HUES6 (cell line): ENCODE results near the gene SEL1L.

ENCODE experiments used
- H3K27ac ChIP-seq: 2 replicates; pipeline ENCODE4 v1.7.0; 2013; ENCODE audit warnings: low read depth, mild to moderate bottlenecking, low read length, inconsistent platforms
- H3K27me3 ChIP-seq: 2 replicates; pipeline ENCODE4 v1.6.1; 2013; ENCODE audit warnings: low read length; ENCODE audit not compliant: control insufficient read depth, insufficient read depth
- H3K36me3 ChIP-seq: 2 replicates; pipeline ENCODE4 v1.6.1; 2013; ENCODE audit warnings: low read length; ENCODE audit not compliant: control insufficient read depth, insufficient read depth
- H3K4me1 ChIP-seq: 2 replicates; pipeline ENCODE4 v1.6.1; 2013; ENCODE audit warnings: low read length; ENCODE audit not compliant: control insufficient read depth, insufficient read depth
- H3K4me3 ChIP-seq: 2 replicates; pipeline ENCODE4 v1.5.1; 2013; ENCODE audit warnings: low read depth, low read length
- H3K9ac ChIP-seq: one replicate; pipeline ENCODE4 v1.6.1; 2013; ENCODE audit warnings: mild to moderate bottlenecking, low read length
- H3K9me3 ChIP-seq: 2 replicates; pipeline ENCODE4 v1.6.1; 2013; ENCODE audit warnings: low read depth, low read length; ENCODE audit not compliant: control insufficient read depth, insufficient read depth

Gene SEL1L

GRCh38 chr14:81533536-81534343 is at the start of gene SEL1L:
Gene SEL1L, minus strand, starts transcription at chr14:81533853. Its CDS starts 109 bp downstream, at chr14:81533744.
- H3K9me3 ChIP-seq = peaks cover 20% of the 10 kb centered on the region
- H3K36me3 ChIP-seq = no peaks in the 10 kb centered on the region
- H3K4me3 ChIP-seq = peak within 1 kb of the TSS; percentile 97
- no peak within 1 kb of the TSS for H3K27ac ChIP-seq
- H3K27me3 ChIP-seq = no peaks in the 10 kb centered on the region
- no peaks in the 10 kb centered on the region for H3K4me1 ChIP-seq
- H3K9ac ChIP-seq = peak within 1 kb of the TSS; percentile 75

- Histone ChIP-seq H3K27ac (no peak overlapping the region), H3K9ac (no peak overlapping the region)
Observed at GRCh38 chr14:81582420-81582819, 48.8 kb upstream of the SEL1L start.

GRCh38 chr14:81579115-81579514 is 45.5 kb upstream of the SEL1L start:
- Histone ChIP-seq H3K36me3 (no peaks in the 10 kb centered on the region), H3K4me3 (no peak overlapping the region), H3K9ac (no peak overlapping the region), H3K27me3 (no peaks in the 10 kb centered on the region), H3K4me1 (no peaks in the 10 kb centered on the region), H3K27ac (no peak overlapping the region), H3K9me3 (0 out of 2 replicates have a peak, but pooled peaks cover 3% of the 10 kb centered on the region)

More at GRCh38 chr14:81582420-81582819, 48.8 kb upstream of the SEL1L start:
- no peaks in the 10 kb centered on the region for H3K27me3 ChIP-seq
- H3K4me3 ChIP-seq = no peak overlapping the region
- no peaks in the 10 kb centered on the region for H3K36me3 ChIP-seq
- 0 out of 2 replicates have a peak, but pooled peaks cover 3% of the 10 kb centered on the region for H3K9me3 ChIP-seq
- H3K4me1 ChIP-seq = no peaks in the 10 kb centered on the region; the same call in 1 of the 2 replicates

- no peaks in the 10 kb centered on the region for H3K36me3 ChIP-seq
- H3K27ac ChIP-seq = no peak overlapping the region
- H3K9ac ChIP-seq = no peak overlapping the region
- no peaks in the 10 kb centered on the region for H3K9me3 ChIP-seq
- no peaks in the 10 kb centered on the region for H3K4me1 ChIP-seq
- H3K27me3 ChIP-seq = no peaks in the 10 kb centered on the region
- H3K4me3 ChIP-seq = no peak overlapping the region
Observed at GRCh38 chr14:81571437-81571836, 37.8 kb upstream of the SEL1L start.

- Histone ChIP-seq H3K9ac (no peak overlapping the region), H3K27me3 (no peaks in the 10 kb centered on the region), H3K36me3 (no peaks in the 10 kb centered on the region), H3K4me3 (no peak overlapping the region), H3K9me3 (no peaks in the 10 kb centered on the region), H3K4me1 (peaks cover 9% of the 10 kb centered on the region; the same call in 1 of the 2 replicates), H3K27ac (no peak overlapping the region)
Observed at GRCh38 chr14:81567302-81567701, 33.6 kb upstream of the SEL1L start.

GRCh38 chr14:81565441-81566290 is 32.0 kb upstream of the SEL1L start:
- Histone ChIP-seq H3K9me3 (no peaks in the 10 kb centered on the region), H3K4me3 (no peak overlapping the region), H3K27me3 (no peaks in the 10 kb centered on the region), H3K27ac (no peak overlapping the region), H3K4me1 (peaks cover 19% of the 10 kb centered on the region), H3K9ac (no peak overlapping the region), H3K36me3 (no peaks in the 10 kb centered on the region)

GRCh38 chr14:81562818-81563217 is 29.2 kb upstream of the SEL1L start:
- Histone ChIP-seq H3K27me3 (no peaks in the 10 kb centered on the region), H3K4me1 (peaks cover 19% of the 10 kb centered on the region), H3K9me3 (no peaks in the 10 kb centered on the region), H3K9ac (no peak overlapping the region), H3K36me3 (no peaks in the 10 kb centered on the region), H3K4me3 (no peak overlapping the region), H3K27ac (no peak overlapping the region)

- no peak overlapping the region for H3K27ac ChIP-seq
Observed at GRCh38 chr14:81561084-81561775, 27.6 kb upstream of the SEL1L start.

GRCh38 chr14:81559385-81559784 is 25.7 kb upstream of the SEL1L start:
- Histone ChIP-seq H3K27ac (no peak overlapping the region), H3K27me3 (no peaks in the 10 kb centered on the region), H3K36me3 (no peaks in the 10 kb centered on the region), H3K4me1 (peaks cover 19% of the 10 kb centered on the region), H3K9me3 (no peaks in the 10 kb centered on the region), H3K4me3 (no peak overlapping the region), H3K9ac (no peak overlapping the region)

More at GRCh38 chr14:81561084-81561775, 27.6 kb upstream of the SEL1L start:
- Histone ChIP-seq H3K4me1 (peaks cover 19% of the 10 kb centered on the region), H3K36me3 (no peaks in the 10 kb centered on the region), H3K27me3 (no peaks in the 10 kb centered on the region), H3K9ac (no peak overlapping the region), H3K9me3 (no peaks in the 10 kb centered on the region), H3K4me3 (no peak overlapping the region)

GRCh38 chr14:81557146-81557545 is 23.5 kb upstream of the SEL1L start:
- peaks cover 10% of the 10 kb centered on the region for H3K4me1 ChIP-seq
- no peak overlapping the region for H3K9ac ChIP-seq
- no peaks in the 10 kb centered on the region for H3K9me3 ChIP-seq
- H3K27ac ChIP-seq = no peak overlapping the region
- H3K4me3 ChIP-seq = no peak overlapping the region
- no peaks in the 10 kb centered on the region for H3K36me3 ChIP-seq
- no peaks in the 10 kb centered on the region for H3K27me3 ChIP-seq
